ENCODE data around the gene LRCH1.

The LRCH1 gene

GRCh38 chr13:46738766-46739165 is 185.8 kb downstream of the LRCH1 start:
- TF ChIP-seq TCF12 (IDR thresholded peaks at IDR 0.05; ENCODE audit: low read depth) (no peak), EP300 (IDR thresholded peaks at IDR 0.05; ENCODE audit: borderline replicate concordance) (no peak), MAX (IDR thresholded peaks at IDR 0.05) (no peak), CREB1 (IDR thresholded peaks at IDR 0.05; ENCODE audit: low read depth) (no peak), REST (IDR thresholded peaks at IDR 0.05; ENCODE audit: low read depth) (no peak), EGR1 (IDR thresholded peaks at IDR 0.05) (no peak), RAD21 (IDR thresholded peaks at IDR 0.05; ENCODE audit: low read depth) (no peak), FOXM1 (IDR thresholded peaks at IDR 0.05; ENCODE audit: borderline replicate concordance, low read depth) (no peak)

- TF ChIP-seq CEBPB (IDR thresholded peaks at IDR 0.05) (no peak), TCF12 (IDR thresholded peaks at IDR 0.05; ENCODE audit: low read depth) (no peak), YY1 (IDR thresholded peaks at IDR 0.05; ENCODE audit: low read depth) (no peak), EGR1 (IDR thresholded peaks at IDR 0.05) (no peak), FOXM1 (IDR thresholded peaks at IDR 0.05; ENCODE audit: borderline replicate concordance, low read depth) (no peak)
These were observed 186.6 kb downstream of the LRCH1 start for GRCh38 chr13:46739447-46740098.

GRCh38 chr13:46743191-46743590 is 190.2 kb downstream of the LRCH1 start:
- TF ChIP-seq TAF1 (IDR thresholded peaks at IDR 0.05; ENCODE audit: low read depth) (no peak), ZBTB7A (IDR thresholded peaks at IDR 0.05; ENCODE audit: low read depth) (no peak), YY1 (IDR thresholded peaks at IDR 0.05; ENCODE audit: low read depth) (no peak), TEAD4 (IDR thresholded peaks at IDR 0.05) (no peak), USF1 (IDR thresholded peaks at IDR 0.05) (no peak)

- TF ChIP-seq TCF12 (IDR thresholded peaks at IDR 0.05; ENCODE audit: low read depth) (no peak), REST (IDR thresholded peaks at IDR 0.05; ENCODE audit: low read depth) (no peak), ZBTB7A (IDR thresholded peaks at IDR 0.05; ENCODE audit: low read depth) (no peak), TEAD4 (IDR thresholded peaks at IDR 0.05) (no peak), TAF1 (IDR thresholded peaks at IDR 0.05; ENCODE audit: low read depth) (no peak), MAX (IDR thresholded peaks at IDR 0.05) (no peak), RAD21 (IDR thresholded peaks at IDR 0.05; ENCODE audit: low read depth) (no peak), NFIC (IDR thresholded peaks at IDR 0.05) (no peak), YY1 (IDR thresholded peaks at IDR 0.05; ENCODE audit: low read depth) (no peak), EP300 (IDR thresholded peaks at IDR 0.05; ENCODE audit: borderline replicate concordance) (no peak), CEBPB (IDR thresholded peaks at IDR 0.05) (no peak), EGR1 (IDR thresholded peaks at IDR 0.05) (no peak), USF1 (IDR thresholded peaks at IDR 0.05) (no peak), CREB1 (IDR thresholded peaks at IDR 0.05; ENCODE audit: low read depth) (no peak)
These were observed 192.1 kb downstream of the LRCH1 start for GRCh38 chr13:46745062-46745461.

GRCh38 chr13:46745706-46746105 is 192.7 kb downstream of the LRCH1 start:
- no peak for TF ChIP-seq ZBTB7A (IDR thresholded peaks at IDR 0.05; ENCODE audit: low read depth)
- no peak for TF ChIP-seq REST (IDR thresholded peaks at IDR 0.05; ENCODE audit: low read depth)
- TF ChIP-seq FOXM1 (IDR thresholded peaks at IDR 0.05; ENCODE audit: borderline replicate concordance, low read depth), result no peak
- no peak for TF ChIP-seq YY1 (IDR thresholded peaks at IDR 0.05; ENCODE audit: low read depth)
- no peak for TF ChIP-seq RAD21 (IDR thresholded peaks at IDR 0.05; ENCODE audit: low read depth)
- TF ChIP-seq TAF1 (IDR thresholded peaks at IDR 0.05; ENCODE audit: low read depth), result no peak
- no peak for TF ChIP-seq TEAD4 (IDR thresholded peaks at IDR 0.05)
- TF ChIP-seq NFIC (IDR thresholded peaks at IDR 0.05), result no peak
- no peak for TF ChIP-seq CREB1 (IDR thresholded peaks at IDR 0.05; ENCODE audit: low read depth)
- no peak for TF ChIP-seq EP300 (IDR thresholded peaks at IDR 0.05; ENCODE audit: borderline replicate concordance)
- TF ChIP-seq MAX (IDR thresholded peaks at IDR 0.05), result no peak
- TF ChIP-seq EGR1 (IDR thresholded peaks at IDR 0.05), result no peak
- no peak for TF ChIP-seq CEBPB (IDR thresholded peaks at IDR 0.05)
